ENCODE measurements around the gene HHAT.

DNA sequence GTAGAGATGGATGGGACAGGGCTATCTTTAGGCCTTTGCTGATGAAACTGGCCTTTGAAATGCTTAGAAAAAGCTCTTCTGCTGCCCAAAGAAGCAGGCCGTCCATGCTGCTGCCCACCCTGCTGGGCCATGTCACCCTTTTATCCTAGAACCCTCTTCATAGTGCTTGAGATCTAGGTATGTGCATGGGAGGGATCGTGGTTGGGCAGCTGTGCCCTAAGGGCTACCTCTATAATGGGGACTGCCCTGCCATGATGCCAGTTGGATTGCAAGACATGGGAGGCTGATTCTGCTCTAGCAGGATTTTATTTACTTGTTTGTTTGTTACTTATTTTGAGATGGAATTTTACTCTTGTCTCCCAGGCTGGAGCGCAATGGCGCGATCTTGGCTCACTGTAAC is 69.0 kb downstream of the HHAT start:
- no peak for TF ChIP-seq CTCF (IDR thresholded peaks at IDR 0.05)
- TF ChIP-seq POLR2A (IDR thresholded peaks at IDR 0.05), result no peak

Measured in lower leg skin (tissue), 3 donors.